HT1080 (cell line): ENCODE results near the gene RASL10B. TPM values are rescaled to one million over a fixed set of nuclear protein-coding genes. Genes with fewer than 3 reads are reported as not detected.
"Not testable (repeated sequence)": the region's sequence is repeated elsewhere in the genome, so short reads cannot be mapped to it uniquely, and the experiment has no call there.

ENCODE experiments used
- DNase-seq: peaks from one replicate; pipeline ENCODE4 v3.0.0-alpha.2; 2015; ENCODE audit warnings: low read depth
- polyA plus RNA-seq, 2 experiments: library from polyadenylated mRNA; depleted of rRNA; stranded (reverse); fragments of >200 nt; gene quantifications; 2 replicates each; pipeline ENCODE4 v1.2.3, GENCODE V29; 2015
- total RNA-seq: library from RNA; depleted of rRNA; stranded (reverse); fragments of >200 nt; shearing (Covaris generic); gene quantifications from 2 replicates; pipeline ENCODE4 v1.2.3, GENCODE V29; 2014; rRNA removed

Gene RASL10B
- 6.8 and 7.6 TPM in 2 replicates for total RNA-seq
- 0.60 and 3.5 TPM in 2 replicates for polyA plus RNA-seq (2015; cell fraction: cytosol; rRNA removed)
- 0.73 and 0.91 TPM in 2 replicates for polyA plus RNA-seq (2015; cell fraction: nucleus; rRNA removed)

DNA sequence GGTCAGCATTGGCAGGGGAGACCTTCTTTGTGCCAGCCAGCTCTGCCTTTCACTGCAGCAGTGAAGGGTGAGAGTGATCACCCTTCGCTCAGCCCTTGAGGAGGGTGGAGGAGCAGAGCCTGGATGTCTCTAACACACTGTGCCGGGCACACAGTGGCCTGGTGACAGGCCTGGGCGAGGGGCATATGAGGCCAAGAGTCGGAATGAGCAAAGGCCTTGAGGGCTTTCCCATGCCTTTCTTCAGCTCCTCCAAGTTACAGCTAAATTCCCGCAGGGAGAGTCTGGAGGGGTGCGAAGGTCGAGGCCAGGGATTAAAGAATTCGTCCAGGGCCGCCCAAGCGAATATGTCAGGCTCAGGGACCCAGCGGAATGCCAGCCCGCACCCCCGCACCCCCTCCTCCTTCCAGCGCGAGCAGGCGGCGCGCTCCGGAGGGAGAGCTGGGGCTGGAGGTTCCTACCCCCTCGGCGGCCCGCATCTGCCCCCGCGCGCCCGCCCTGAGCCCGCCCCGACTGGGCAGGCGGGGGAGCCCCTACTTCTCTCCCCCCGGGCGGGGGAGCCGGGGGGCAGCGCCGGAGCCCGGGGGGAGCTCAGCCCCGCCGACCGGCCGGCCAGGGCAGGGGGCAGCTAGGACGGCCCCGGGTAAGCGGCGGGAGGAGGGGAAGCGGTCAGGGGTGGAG is at the start of gene RASL10B:
TSS of gene RASL10B (plus strand) at position 401 of the 678 bp plus-strand sequence. CDS start 3,546 bp downstream, outside the sequence.
- DNase-seq, result peak; percentile 38

DNA sequence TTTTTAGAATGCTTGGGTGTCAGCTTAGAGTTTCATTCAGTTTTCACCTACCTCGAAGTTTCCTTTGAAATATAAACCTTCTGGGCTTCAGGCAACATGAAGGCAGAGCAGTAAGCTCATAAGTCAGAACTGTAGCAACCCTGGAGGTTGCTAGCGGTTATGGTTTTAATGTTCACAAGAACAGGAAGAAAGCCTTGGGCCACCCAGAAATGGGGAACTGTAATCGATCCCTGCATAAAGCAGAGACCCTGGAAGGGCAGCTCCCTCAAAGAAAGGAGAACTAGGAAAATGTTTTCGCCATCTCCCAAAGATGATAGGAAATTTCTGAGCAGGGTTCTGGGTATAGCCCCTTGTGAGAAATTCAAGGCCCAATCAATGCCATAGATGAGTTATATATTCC is 47.8 kb upstream of the RASL10B start:
- DNase-seq, result no peak

DNA sequence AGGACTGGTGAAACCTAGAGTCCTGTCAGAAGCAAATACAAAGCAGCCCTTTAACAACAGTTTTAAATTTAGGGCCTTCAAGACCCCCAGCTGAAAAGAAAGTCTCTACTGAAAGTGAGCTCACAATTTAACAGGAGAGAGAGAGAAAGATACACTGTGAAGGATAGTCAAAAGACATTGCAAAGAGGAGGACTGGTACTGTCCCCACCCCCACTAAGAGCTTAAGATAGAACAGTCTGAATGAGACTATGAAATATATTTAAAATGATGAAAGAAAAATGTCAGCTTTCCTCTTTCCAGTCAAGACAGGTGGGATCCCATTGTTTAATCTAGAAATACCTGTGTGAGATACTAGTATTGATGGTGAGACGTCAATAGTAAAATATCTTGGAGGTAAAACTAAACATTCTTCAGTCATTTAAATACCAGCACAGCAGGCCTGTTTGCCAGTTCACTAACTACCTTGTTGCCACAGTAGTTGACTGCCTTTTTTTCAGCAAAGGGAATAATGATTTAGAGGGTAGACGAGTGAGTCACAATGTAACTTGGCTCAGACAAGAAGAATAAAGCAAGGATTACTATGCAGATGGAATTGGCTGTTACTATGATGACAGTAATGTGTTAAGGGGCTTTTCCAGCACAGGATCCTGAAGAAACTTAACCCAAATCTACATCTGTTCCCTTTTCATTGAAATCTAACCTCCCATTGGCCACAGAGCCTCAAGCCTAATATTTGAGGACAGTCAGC is 47.2 kb upstream of the RASL10B start:
- peak; percentile 21 for DNase-seq

GRCh38 chr17:35692512-35693210 is 38.8 kb upstream of the RASL10B start:
- DNase-seq, result no peak

DNA sequence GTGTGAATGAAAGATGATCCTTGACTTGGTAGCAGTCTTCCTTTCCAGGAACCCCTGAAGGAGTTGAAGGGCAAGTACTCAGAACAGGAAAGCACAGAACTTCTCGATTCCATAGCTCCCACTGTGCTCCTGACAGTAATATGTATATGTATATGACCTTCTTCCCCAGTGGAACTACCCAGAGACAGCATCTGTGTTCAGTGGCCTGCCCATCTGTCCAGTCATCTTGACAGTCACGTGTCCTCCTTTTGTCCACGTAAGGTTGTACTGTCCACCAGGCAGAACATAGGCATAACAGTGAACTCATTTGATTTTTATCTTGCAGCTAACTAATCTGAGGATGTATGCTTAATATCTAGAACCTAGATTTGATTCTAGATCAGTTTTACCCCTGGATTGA is 37.8 kb upstream of the RASL10B start:
- no peak for DNase-seq

DNA sequence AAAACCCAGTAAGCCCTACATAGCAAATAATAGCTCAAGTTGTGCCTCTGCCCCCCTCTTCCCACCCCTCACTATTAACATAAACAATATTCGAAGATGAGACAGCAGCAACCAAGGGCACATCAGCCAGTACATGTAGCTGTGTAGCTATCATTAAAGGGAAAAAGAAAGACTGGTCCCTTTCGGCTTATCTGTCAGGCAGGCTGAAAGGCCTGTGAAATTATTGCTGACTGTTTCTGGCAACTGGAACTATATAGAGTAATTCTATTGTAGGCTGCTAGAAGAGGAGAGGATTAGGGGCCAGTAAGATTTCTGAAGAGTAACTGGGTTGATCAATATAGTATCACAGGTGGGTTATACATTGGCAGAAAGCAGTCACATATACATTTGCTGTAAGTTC is 36.5 kb upstream of the RASL10B start:
- DNase-seq, result no peak

GRCh38 chr17:35695613-35696012 is 35.8 kb upstream of the RASL10B start:
- no peak for DNase-seq

GRCh38 chr17:35698800-35699199 is 32.6 kb upstream of the RASL10B start:
- DNase-seq, result no peak

- no peak for DNase-seq
Measured at GRCh38 chr17:35700150-35700549, 31.3 kb upstream of the RASL10B start.

GRCh38 chr17:35701491-35701890 is 29.9 kb upstream of the RASL10B start:
- no peak for DNase-seq

GRCh38 chr17:35703308-35703707 is 28.1 kb upstream of the RASL10B start:
- not testable (repeated sequence) for DNase-seq

DNA sequence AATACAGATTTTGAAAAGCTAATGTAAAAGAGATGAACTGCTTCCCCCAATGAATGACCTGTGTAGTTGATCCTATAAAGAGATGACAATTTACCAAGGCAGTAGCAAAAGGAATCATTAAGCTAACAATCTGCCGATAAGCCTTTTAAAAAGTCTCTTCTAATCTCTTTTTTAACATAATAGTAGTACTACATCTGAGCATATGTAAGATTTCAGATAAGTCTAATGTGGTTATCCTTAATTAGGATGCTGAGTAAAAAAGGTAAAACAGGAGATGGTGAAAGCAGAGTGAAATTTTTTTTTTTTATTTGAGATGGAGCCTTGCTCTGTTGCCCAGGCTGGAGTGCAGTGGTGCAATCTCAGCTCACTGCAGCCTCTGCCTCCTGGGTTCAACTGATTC is 26.2 kb upstream of the RASL10B start:
- no peak for DNase-seq

- DNase-seq, result no peak
Measured at GRCh38 chr17:35705705-35706104, 25.7 kb upstream of the RASL10B start.

- DNase-seq, result no peak
Measured at GRCh38 chr17:35708149-35708548, 23.3 kb upstream of the RASL10B start.

DNA sequence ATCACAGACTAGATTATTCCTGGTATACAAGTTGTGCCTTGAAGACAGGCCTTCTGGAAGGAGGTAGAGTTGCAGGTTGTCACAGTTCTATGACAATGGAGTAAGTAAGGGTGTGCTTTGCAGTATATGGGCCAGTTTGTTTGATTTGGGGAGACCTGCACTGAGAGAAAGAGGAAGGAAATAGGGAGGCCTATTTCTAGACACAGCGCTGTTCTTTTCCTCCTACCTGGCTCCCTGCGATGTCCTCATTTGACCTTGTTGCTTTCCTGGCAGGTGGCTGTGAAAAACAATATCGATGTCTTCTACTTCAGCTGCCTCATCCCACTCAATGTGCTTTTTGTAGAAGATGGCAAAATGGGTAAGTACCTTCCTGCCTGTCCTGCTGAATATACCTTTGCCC is 22.5 kb upstream of the RASL10B start:
- no peak for DNase-seq

GRCh38 chr17:35709874-35710273 is 21.6 kb upstream of the RASL10B start:
- no peak for DNase-seq

- DNase-seq, result no peak
Measured at GRCh38 chr17:35710950-35711349, 20.5 kb upstream of the RASL10B start.

DNA sequence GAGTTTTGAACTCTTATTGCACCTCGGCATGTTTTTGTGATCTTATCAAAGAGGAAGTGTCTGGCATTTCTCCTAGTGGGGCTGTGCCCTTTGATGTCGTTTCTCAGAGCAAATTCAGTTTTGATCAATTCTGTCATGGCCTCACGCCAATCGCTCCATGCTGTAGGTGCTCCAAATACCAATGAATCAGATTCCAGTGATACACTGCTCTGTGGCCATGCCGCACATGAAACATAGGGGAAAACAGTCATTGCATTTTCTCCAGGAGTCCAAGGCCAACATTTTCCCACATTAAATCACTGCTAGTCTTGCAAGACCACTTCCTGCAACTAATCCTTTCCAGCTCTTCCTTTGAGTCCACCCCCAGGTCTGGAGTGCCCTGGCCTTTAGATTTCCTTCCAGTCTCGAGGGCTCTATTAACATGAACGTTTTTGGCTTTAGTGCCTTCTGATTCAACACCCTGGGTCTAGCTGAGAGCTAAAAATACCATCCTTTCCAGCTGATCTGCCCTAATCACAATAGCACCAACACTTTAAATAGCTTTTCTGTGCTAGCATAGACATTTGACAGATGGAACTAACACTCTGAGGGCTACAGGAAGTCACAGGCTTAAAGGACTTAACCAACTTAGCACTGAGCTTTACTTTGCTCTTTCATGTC is 18.2 kb upstream of the RASL10B start:
- peak; percentile 96 for DNase-seq

DNA sequence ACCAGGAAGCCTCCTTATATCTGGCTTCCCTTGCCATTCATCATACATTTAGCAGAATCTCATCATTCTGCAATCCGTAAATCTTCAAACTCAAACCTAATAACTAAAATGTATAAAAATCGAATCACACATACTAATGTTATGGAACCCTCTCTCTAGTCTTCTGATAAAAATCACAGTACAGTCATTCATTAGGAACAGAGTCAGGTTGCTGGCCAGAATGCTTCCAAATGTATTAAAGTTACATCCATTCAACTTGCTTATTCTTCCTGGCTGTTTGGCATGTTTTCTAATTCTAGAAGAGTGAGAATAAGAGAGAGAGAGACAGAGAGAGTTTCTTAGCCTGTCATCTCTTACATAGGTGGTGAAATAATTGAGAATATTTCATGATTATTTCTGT is 16.5 kb upstream of the RASL10B start:
- DNase-seq, result no peak

DNA sequence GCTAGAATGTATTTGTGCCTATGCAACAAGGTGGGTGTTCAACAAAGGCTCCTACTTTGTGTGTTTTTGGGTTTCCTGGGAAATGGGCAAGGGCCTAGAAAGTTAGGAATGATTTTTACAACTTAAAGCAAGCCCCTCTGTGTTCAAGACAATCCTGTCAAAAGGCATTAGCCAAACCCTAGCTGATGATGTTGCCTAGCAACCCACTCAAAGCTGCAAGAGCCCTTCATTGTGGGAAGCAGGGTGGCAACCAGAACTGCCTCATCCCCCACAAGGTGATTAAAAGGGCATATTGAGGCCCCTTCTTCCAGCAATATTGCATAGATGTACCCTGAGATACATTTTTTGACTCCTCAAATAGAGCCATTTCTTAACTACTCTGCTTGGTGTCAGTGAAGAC is 16.0 kb upstream of the RASL10B start:
- DNase-seq, result no peak

DNA sequence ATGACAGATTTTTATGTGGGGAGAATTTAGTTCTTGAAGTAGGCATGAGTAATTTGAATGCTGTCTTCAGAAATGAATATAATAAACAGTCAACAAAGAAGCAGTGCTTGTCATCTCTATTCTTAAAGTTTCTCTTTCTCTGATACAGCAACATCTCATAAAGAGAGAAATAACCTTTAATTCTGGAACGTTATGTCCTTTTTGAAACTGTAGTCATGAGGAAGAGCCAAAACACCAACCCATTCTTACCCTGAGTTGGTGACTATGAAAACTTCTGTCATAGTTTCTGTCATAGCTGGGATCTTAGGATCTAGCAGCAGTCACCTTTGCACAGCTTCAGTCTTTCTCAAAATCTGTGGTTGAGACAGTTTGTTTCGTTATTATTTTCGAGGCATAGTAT is 15.3 kb upstream of the RASL10B start:
- DNase-seq, result no peak
